Stomach (tissue), 19 donors: ENCODE data around the gene NT5C1B. TPM values are rescaled to one million over a fixed set of nuclear protein-coding genes. Genes with fewer than 3 reads are reported as not detected.
"Not testable (repeated sequence)": the region's sequence is repeated elsewhere in the genome, so short reads cannot be mapped to it uniquely, and the experiment has no call there.

ENCODE experiments used
- DNase-seq, 2 donors: peaks; one replicate each; pipeline versions ENCODE4 v3.0.0 to v3.0.0-alpha.2; 2013 to 2019
- H3K27ac ChIP-seq, 5 donors: fragments of 200-600 bp in 4 of 5; sonication (generic) in 4 of 5; one replicate each; pipeline ENCODE4 v1.5.1; 2013 to 2019; ENCODE audit warnings: mild to moderate bottlenecking in 1 of 5, moderate library complexity in 1 of 5
- H3K27me3 ChIP-seq, 3 donors: fragments of 200-600 bp; sonication (generic); one replicate each; pipeline ENCODE4 v1.5.1; 2017 to 2019; ENCODE audit warnings: mixed run types in 1 of 3
- H3K36me3 ChIP-seq, 4 donors: fragments of 200-600 bp; sonication (generic); 1 replicate in 3 of 4; 2 replicates in 1 of 4; pipeline ENCODE4 v1.5.1; 2016 to 2019
- H3K4me1 ChIP-seq, 4 donors: fragments of 200-600 bp; sonication (generic); one replicate each; pipeline ENCODE4 v1.5.1; 2016 to 2019
- H3K4me3 ChIP-seq, 4 donors: fragments of 200-600 bp; sonication (generic) in 3 of 4; one replicate each; pipeline ENCODE4 v1.5.1; 2016 to 2019; ENCODE audit warnings: mild to moderate bottlenecking in 1 of 4
- H3K9me3 ChIP-seq, 4 donors: fragments of 200-600 bp; sonication (generic); one replicate each; pipeline ENCODE4 v1.5.1; 2016 to 2019
- EP300 ChIP-seq: sonication (generic); formaldehyde crosslinking; IDR thresholded peaks from one replicate; pipeline ENCODE4 v1.6.1; 2017; ENCODE audit warnings: antibody characterized with exemption
- POLR2A ChIP-seq, 4 donors: fragments of 450-650 bp; IDR thresholded peaks; one replicate each; pipeline ENCODE4 v1.6.1; 2016; ENCODE audit warnings: antibody characterized with exemption in 4 of 4, control low read depth in 2 of 4, mild to moderate bottlenecking in 1 of 4, moderate library complexity in 1 of 4
- POLR2AphosphoS5 ChIP-seq, 3 donors: sonication (generic); formaldehyde crosslinking; IDR thresholded peaks; one replicate each; pipeline ENCODE4 v1.6.1; 2016; ENCODE audit warnings: antibody characterized with exemption in 3 of 3
- whole genome bisulfite sequencing, 5 donors: extraction: QIAGEN DNeasy Blood & Tissue Kit in 3 of 5; methylation state at CpG; one replicate each; pipeline versions ENCODE4 v1.1.5 to v1.1.7; 2013 to 2018; 5-methylcytosine and 5-hydroxymethylcytosine counted together
- intact Hi-C: fragments of 100-400 bp; cut with DNase I; formaldehyde crosslinking; loops from one replicate; pipeline ENCODE4 v1.15.1; 2023; ENCODE audit warnings: low total_unique reads
- long read RNA-seq, 10 donors: transcript quantifications; one replicate each; lab custom pipeline, GENCODE V29; 2026
- polyA plus RNA-seq, 3 donors: library from polyadenylated mRNA; stranded (reverse); fragments of 200-250 nt; gene quantifications; one replicate each; pipeline ENCODE4 v1.2.3, GENCODE V29; 2013
- total RNA-seq, 5 donors: library from RNA; depleted of rRNA; stranded (reverse); fragments of >200 nt; gene quantifications; one replicate each; pipeline versions ENCODE4 v1.1.0 to v1.2.3, GENCODE V29; 2014 to 2016
- TF ChIP-seq, protein P1 (sequence below), 7 experiments: fragments of 450-650 bp in 4 of 7; fragments of 200-600 bp in 3 of 7; sonication (generic) in 3 of 7; IDR thresholded peaks; one replicate each; pipeline ENCODE4 v1.5.1; 2016 to 2019; ENCODE audit warnings: antibody characterized with exemption in 7 of 7, control low read depth in 2 of 7, mild to moderate bottlenecking in 1 of 7
- donor health status: healthy with polysubstance abuse.
- donor health status: Bipolar disorder and iron deficiency.
- donor health status: healthy.

The NT5C1B gene
- not detected for total RNA-seq
- not detected for polyA plus RNA-seq
- long read RNA-seq, donor 1: 0 reads
- long read RNA-seq, donor 2: 0 reads
- long read RNA-seq, donor 3: 0 reads
- long read RNA-seq, donor 4: 0 reads
- long read RNA-seq, donor 5: 0 reads
- long read RNA-seq, donor 6: 0 reads
- long read RNA-seq, donor 7: 0 reads
- long read RNA-seq, donor 8: 0 reads
- long read RNA-seq, donor 9: 0 reads
- long read RNA-seq, donor 10: 0 reads

DNA sequence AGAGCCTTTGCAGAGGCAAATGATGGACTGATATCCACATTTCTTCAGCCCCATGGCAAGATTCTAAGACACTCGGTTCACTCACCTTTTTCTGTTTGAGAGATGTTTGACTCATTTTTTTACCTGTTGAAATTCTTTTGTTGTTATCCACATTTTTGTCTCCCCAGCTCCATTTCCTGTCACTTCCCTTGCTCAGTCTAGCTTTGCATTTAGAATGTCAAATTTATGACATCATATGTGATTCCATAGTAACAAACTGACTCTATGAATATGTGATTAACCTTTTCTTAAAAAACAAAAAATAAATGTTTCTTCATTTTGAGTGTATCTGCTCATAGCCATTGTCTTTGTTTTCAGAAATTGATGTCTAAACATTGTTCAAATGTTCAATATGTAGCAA, at the start of gene NT5C1B:
NT5C1B (minus strand) TSS at position 216 of the 400 bp plus-strand sequence; CDS start at position 115, 101 bp downstream.
- TF ChIP-seq, protein P1, sequence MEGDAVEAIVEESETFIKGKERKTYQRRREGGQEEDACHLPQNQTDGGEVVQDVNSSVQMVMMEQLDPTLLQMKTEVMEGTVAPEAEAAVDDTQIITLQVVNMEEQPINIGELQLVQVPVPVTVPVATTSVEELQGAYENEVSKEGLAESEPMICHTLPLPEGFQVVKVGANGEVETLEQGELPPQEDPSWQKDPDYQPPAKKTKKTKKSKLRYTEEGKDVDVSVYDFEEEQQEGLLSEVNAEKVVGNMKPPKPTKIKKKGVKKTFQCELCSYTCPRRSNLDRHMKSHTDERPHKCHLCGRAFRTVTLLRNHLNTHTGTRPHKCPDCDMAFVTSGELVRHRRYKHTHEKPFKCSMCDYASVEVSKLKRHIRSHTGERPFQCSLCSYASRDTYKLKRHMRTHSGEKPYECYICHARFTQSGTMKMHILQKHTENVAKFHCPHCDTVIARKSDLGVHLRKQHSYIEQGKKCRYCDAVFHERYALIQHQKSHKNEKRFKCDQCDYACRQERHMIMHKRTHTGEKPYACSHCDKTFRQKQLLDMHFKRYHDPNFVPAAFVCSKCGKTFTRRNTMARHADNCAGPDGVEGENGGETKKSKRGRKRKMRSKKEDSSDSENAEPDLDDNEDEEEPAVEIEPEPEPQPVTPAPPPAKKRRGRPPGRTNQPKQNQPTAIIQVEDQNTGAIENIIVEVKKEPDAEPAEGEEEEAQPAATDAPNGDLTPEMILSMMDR (IDR thresholded peaks at IDR 0.05): no peak
- TF ChIP-seq POLR2AphosphoS5 (IDR thresholded peaks at IDR 0.05) (no peak), EP300 (no peak), POLR2A (IDR thresholded peaks at IDR 0.05) (no peak)
- H3K4me1 ChIP-seq: no peaks in the 10 kb centered on the region
- WGBS, 5 donors: 83 to 92% (median 87%) methylated on average over 1 of the region's 1 CpG

DNA sequence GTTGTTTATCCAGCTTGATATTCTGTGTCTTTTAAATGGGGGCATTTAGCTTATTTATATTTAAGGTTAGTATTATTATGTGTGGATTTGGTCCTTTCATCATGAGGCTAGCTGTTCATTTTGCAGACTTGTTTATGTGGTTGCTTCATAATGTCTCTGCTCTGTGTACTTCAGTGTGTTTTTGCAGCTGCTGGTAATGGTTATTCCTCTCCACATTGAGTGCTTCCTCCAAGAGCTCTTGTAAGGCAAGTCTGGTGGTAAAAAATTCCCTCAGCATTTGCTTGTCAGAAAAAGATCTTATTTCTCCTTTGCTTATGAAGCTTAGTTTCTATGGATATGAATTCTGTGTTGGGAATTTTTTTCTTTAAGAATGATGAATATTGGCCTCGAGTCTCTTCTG, 47.8 kb upstream of the NT5C1B start:
- no peak for DNase-seq
- Histone ChIP-seq H3K27ac (no peak overlapping the region), H3K9me3 (peaks cover 0 to 33% (median 11%) of the 10 kb centered on the region in 4 donors), H3K4me1 (no peaks in the 10 kb centered on the region), H3K4me3 (no peak overlapping the region), H3K36me3 (no peaks in the 10 kb centered on the region), H3K27me3 (no peaks in the 10 kb centered on the region)
- 75 to 83% (median 78%) methylated on average over 1 of the region's 1 CpG for WGBS, 5 donors
- intact Hi-C loops: no loop called here
- no peak for TF ChIP-seq POLR2AphosphoS5 (IDR thresholded peaks at IDR 0.05)
- TF ChIP-seq EP300: no peak
- TF ChIP-seq, protein P1 (IDR thresholded peaks at IDR 0.05): no peak
- no peak for TF ChIP-seq POLR2A (IDR thresholded peaks at IDR 0.05)

More for the DNA sequence above, at the start of gene NT5C1B:
- Histone ChIP-seq H3K4me3 (no peak within 1 kb of the TSS), H3K27ac (no peak within 1 kb of the TSS), H3K9me3 (peaks cover 0 to under 1% (median 0%) of the 10 kb centered on the region in 4 donors), H3K27me3 (no peaks in the 10 kb centered on the region), H3K36me3 (peaks cover 0 to 4% (median 0%) of the 10 kb centered on the region in 4 donors)
- no peak for DNase-seq
- intact Hi-C loops: no loop called here

DNA sequence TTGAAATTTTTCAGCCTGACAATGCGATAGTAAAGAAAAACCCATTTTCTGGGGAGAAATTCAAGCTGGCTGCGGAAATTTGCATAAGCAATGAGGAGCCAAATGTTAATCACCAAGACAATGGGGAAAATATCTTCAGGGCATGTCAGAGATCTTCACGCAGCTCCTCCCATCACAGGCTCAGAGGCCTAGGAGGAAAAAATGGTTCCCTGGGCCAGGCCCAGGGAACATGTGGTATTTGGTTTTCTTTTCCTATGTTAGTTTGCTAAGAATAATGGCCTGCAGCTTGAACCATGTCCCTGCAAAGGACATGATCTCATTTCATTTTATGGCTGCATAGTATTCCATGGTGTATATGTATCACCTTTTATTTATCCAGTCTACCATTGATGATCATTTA, 43.3 kb upstream of the NT5C1B start:
- H3K4me1 ChIP-seq, H3K27ac ChIP-seq, H3K36me3 ChIP-seq, DNase-seq, intact Hi-C loops, H3K27me3 ChIP-seq, H3K4me3 ChIP-seq: not testable (repeated sequence)
- peaks cover 0 to 37% (median 13%) of the 10 kb centered on the region in 4 donors for H3K9me3 ChIP-seq
- 94 to 100% (median 96%) methylated on average over 3 of the region's 3 CpGs for WGBS, 5 donors

DNA sequence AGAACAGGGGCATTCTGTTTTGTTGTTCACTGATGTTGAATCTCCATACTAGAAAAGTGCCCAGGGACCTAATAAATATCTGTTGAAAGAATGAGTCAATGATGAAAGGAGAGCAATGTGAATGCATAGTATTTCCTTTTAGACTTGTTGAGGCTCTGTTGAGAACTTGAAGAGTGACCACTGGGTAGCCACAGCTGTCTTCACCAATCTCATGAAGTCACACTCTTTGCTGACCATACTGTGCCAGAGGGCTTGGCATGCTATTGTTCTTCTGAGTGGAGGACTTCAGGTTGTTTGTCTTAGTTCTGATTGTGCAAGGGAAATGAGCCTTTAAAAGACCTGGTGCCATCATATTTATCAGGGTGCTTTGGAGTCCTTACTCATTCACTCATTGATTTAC, 41.6 kb upstream of the NT5C1B start:
- TF ChIP-seq POLR2AphosphoS5 (IDR thresholded peaks at IDR 0.05) (no peak), POLR2A (IDR thresholded peaks at IDR 0.05) (no peak), EP300 (no peak)
- TF ChIP-seq, protein P1 (IDR thresholded peaks at IDR 0.05): no peak
- peaks cover 0 to 21% (median 13%) of the 10 kb centered on the region in 4 donors for H3K9me3 ChIP-seq
- DNase-seq: no peak
- intact Hi-C loops: no loop called here
- H3K27ac ChIP-seq: no peak overlapping the region
- H3K27me3 ChIP-seq: no peaks in the 10 kb centered on the region
- H3K36me3 ChIP-seq: no peaks in the 10 kb centered on the region
- H3K4me1 ChIP-seq: no peaks in the 10 kb centered on the region
- no peak overlapping the region for H3K4me3 ChIP-seq

DNA sequence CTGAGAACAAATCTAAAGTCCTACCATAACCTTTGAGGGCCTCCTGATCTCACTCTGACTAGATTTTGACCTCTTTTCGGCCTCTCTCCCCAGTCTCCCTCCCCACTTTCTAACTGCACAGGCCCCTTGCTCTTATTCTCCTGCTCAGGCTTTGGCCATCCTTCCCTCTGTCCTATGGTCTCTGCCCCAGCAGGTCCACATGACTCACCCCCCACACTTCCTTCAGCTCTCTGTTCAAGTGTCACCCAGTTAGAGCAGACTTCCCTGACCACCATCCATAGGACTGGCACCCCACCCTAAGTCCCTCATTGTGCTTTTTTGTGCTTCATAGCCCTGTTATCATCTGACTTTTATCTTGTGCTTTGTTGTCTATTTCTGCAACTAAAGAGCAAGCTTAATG, 41.2 kb upstream of the NT5C1B start:
- no peak for TF ChIP-seq POLR2AphosphoS5 (IDR thresholded peaks at IDR 0.05)
- TF ChIP-seq, protein P1 (IDR thresholded peaks at IDR 0.05): no peak
- TF ChIP-seq EP300: no peak
- TF ChIP-seq POLR2A (IDR thresholded peaks at IDR 0.05): no peak
- Histone ChIP-seq H3K27ac (no peak overlapping the region), H3K4me3 (no peak overlapping the region), H3K9me3 (peaks cover 0 to 20% (median 13%) of the 10 kb centered on the region in 4 donors), H3K36me3 (no peaks in the 10 kb centered on the region), H3K27me3 (no peaks in the 10 kb centered on the region), H3K4me1 (no peaks in the 10 kb centered on the region)
- intact Hi-C loops: no loop called here
- DNase-seq: no peak
- 81 to 97% (median 93%) methylated on average over 1 of the region's 1 CpG for WGBS, 5 donors
